ENCODE data around the gene MTCL3.
"Not testable (repeated sequence)": the region's sequence is repeated elsewhere in the genome, so short reads cannot be mapped to it uniquely, and the experiment has no call there.

MTCL3 gene

DNA sequence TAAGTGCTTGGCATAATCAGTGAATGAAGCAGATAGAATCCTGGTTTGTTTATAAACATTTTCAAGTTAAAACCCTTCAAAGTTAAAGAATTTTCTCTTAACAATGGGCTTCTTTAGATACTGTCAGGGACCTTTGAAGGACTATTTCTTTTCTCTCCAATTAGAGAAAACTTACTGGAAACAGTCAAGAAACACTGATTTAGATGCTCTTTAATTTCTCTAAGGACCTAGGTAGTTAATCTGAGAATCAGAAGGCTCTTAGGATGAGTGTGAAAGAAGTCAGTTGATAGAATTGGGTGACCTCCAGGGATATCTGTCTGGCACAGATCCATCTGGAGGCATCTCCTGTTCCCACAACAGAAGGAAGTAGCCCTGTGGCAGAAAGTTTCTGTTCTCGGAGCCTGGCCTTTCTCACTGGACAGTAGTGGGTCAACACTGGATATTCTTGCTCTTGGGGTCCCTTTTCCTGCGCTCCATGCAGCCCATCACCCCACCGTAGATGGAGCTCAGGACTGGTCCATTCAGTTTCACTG, 82.5 kb downstream of the MTCL3 start:
- H3K4me1 ChIP-seq (ENCODE audit: insufficient read depth, low read length, poor library complexity, severe bottlenecking) = no peaks in the 10 kb centered on the region
- no TSS peak for BruUV-seq (replicated peaks)
- H3K4me2 ChIP-seq (ENCODE audit: low read length) = no peak overlapping the region
- intact Hi-C loops (cut with micrococcal nuclease; ENCODE audit: unreplicated experiment) = no loop called here
- no peaks in the 10 kb centered on the region for H3K36me3 ChIP-seq (ENCODE audit: insufficient read depth, low read length)
- no peaks in the 10 kb centered on the region for H3K79me2 ChIP-seq (ENCODE audit: insufficient read depth, low read depth, low read length)
- CTCF ChIA-PET (ENCODE audit: unreplicated experiment) = no interaction called here
- POLR2A ChIA-PET = no interaction called here
- no peaks in the 10 kb centered on the region for H4K20me1 ChIP-seq (ENCODE audit: insufficient read depth, low read length)
- H2AFZ ChIP-seq (ENCODE audit: low read length) = no peak overlapping the region
- H3K4me3 ChIP-seq (ENCODE audit: low read depth, low read length, poor library complexity, severe bottlenecking) = no peak overlapping the region
- H3K9me2 ChIP-seq (ENCODE audit: insufficient read depth, low read length) = no peaks in the 10 kb centered on the region
- no peak overlapping the region for H3K27ac ChIP-seq (ENCODE audit: low read depth, low read length, poor library complexity, severe bottlenecking)
- H3K9me3 ChIP-seq (ENCODE audit: low read length) = no peaks in the 10 kb centered on the region
- no peak for TF ChIP-seq EZH2phosphoT487 (IDR thresholded peaks at IDR 0.05; ENCODE audit: borderline replicate concordance, low read depth, low read length)
- no peak for TF ChIP-seq CTCF (conservative IDR thresholded peaks at IDR 0.05; ENCODE audit: low read length)
- DNase-seq (ENCODE audit: low spot score) = no peak

DNA sequence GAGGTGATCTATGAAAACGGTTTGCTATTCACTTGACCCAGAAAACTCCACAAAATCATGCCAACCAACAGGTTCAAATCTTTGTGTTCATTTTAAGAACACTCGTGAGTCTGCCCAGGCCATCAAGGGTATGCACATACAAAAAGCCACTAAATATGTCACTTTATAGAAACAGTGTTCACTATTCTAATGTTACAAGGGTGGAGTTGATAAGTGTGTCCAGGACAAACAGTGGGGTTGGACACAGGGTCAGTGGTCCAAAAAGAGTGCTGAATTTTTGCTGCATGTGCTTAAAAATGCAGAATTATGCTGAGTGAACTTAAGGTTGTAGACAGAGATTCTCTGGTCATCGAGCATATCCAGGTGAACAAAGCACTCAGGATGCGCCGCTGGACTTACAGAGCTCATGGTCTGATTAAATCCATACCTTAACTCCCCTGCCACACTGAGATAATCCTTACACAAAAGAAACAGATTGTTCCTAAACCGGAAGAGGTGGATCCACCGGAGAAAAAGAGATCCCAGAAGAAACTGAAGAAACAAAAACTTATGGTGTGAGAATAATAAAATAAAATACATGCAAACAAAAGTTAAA, 83.4 kb downstream of the MTCL3 start:
- no peaks in the 10 kb centered on the region for H3K9me3 ChIP-seq (ENCODE audit: low read length)
- no peak overlapping the region for H2AFZ ChIP-seq (ENCODE audit: low read length)
- POLR2A ChIA-PET = interaction anchor here (0.6 kb wide), 2 partner anchors 215 to 1244 kb away, joined by 3 read pairs; no protein-coding TSS in a partner anchor
- CTCF ChIA-PET (ENCODE audit: unreplicated experiment) = no interaction called here
- no peaks in the 10 kb centered on the region for H3K9me2 ChIP-seq (ENCODE audit: insufficient read depth, low read length)
- TF ChIP-seq CTCF (conservative IDR thresholded peaks at IDR 0.05; ENCODE audit: low read length) (no peak), EZH2phosphoT487 (IDR thresholded peaks at IDR 0.05; ENCODE audit: borderline replicate concordance, low read depth, low read length) (no peak)
- intact Hi-C loops (cut with micrococcal nuclease; ENCODE audit: unreplicated experiment) = no loop called here
- no peaks in the 10 kb centered on the region for H3K4me1 ChIP-seq (ENCODE audit: insufficient read depth, low read length, poor library complexity, severe bottlenecking)
- BruUV-seq (replicated peaks) = no TSS peak
- no peak for DNase-seq (ENCODE audit: low spot score)
- no peak overlapping the region for H3K4me2 ChIP-seq (ENCODE audit: low read length)
- no peaks in the 10 kb centered on the region for H3K79me2 ChIP-seq (ENCODE audit: insufficient read depth, low read depth, low read length)
- no peaks in the 10 kb centered on the region for H3K36me3 ChIP-seq (ENCODE audit: insufficient read depth, low read length)
- H4K20me1 ChIP-seq (ENCODE audit: insufficient read depth, low read length) = no peaks in the 10 kb centered on the region
- no peak overlapping the region for H3K4me3 ChIP-seq (ENCODE audit: low read depth, low read length, poor library complexity, severe bottlenecking)
- H3K27ac ChIP-seq (ENCODE audit: low read depth, low read length, poor library complexity, severe bottlenecking) = no peak overlapping the region

GRCh38 chr6:127434651-127435050, 84.5 kb downstream of the MTCL3 start:
- no peak overlapping the region for H3K27ac ChIP-seq (ENCODE audit: low read depth, low read length, poor library complexity, severe bottlenecking)
- H4K20me1 ChIP-seq (ENCODE audit: insufficient read depth, low read length) = no peaks in the 10 kb centered on the region
- BruUV-seq (replicated peaks) = no TSS peak
- no peaks in the 10 kb centered on the region for H3K36me3 ChIP-seq (ENCODE audit: insufficient read depth, low read length)
- TF ChIP-seq EZH2phosphoT487 (IDR thresholded peaks at IDR 0.05; ENCODE audit: borderline replicate concordance, low read depth, low read length) (no peak), CTCF (conservative IDR thresholded peaks at IDR 0.05; ENCODE audit: low read length) (no peak)
- H2AFZ ChIP-seq (ENCODE audit: low read length) = no peak overlapping the region
- intact Hi-C loops (cut with micrococcal nuclease; ENCODE audit: unreplicated experiment) = no loop called here
- no peak for DNase-seq (ENCODE audit: low spot score)
- H3K9me2 ChIP-seq (ENCODE audit: insufficient read depth, low read length) = no peaks in the 10 kb centered on the region
- no peak overlapping the region for H3K4me3 ChIP-seq (ENCODE audit: low read depth, low read length, poor library complexity, severe bottlenecking)
- H3K79me2 ChIP-seq (ENCODE audit: insufficient read depth, low read depth, low read length) = no peaks in the 10 kb centered on the region
- ChIA-PET CTCF (ENCODE audit: unreplicated experiment) (no interaction called here), POLR2A (interaction anchor here (0.7 kb wide), 1 partner anchor 1627 kb away, joined by 5 read pairs; no protein-coding TSS in a partner anchor)
- H3K9me3 ChIP-seq (ENCODE audit: low read length) = no peaks in the 10 kb centered on the region
- no peak overlapping the region for H3K4me2 ChIP-seq (ENCODE audit: low read length)
- H3K4me1 ChIP-seq (ENCODE audit: insufficient read depth, low read length, poor library complexity, severe bottlenecking) = no peaks in the 10 kb centered on the region

GRCh38 chr6:127428562-127428961, 90.6 kb downstream of the MTCL3 start:
- H3K9me3 ChIP-seq (ENCODE audit: low read length); H3K79me2 ChIP-seq (ENCODE audit: insufficient read depth, low read depth, low read length); H3K27ac ChIP-seq (ENCODE audit: low read depth, low read length, poor library complexity, severe bottlenecking); H4K20me1 ChIP-seq (ENCODE audit: insufficient read depth, low read length); H3K4me1 ChIP-seq (ENCODE audit: insufficient read depth, low read length, poor library complexity, severe bottlenecking); H2AFZ ChIP-seq (ENCODE audit: low read length); intact Hi-C loops (cut with micrococcal nuclease; ENCODE audit: unreplicated experiment); CTCF ChIA-PET (ENCODE audit: unreplicated experiment); H3K4me3 ChIP-seq (ENCODE audit: low read depth, low read length, poor library complexity, severe bottlenecking); BruUV-seq (replicated peaks); H3K4me2 ChIP-seq (ENCODE audit: low read length); POLR2A ChIA-PET; H3K36me3 ChIP-seq (ENCODE audit: insufficient read depth, low read length); DNase-seq (ENCODE audit: low spot score); H3K9me2 ChIP-seq (ENCODE audit: insufficient read depth, low read length): not testable (repeated sequence)

All from OCI-LY7 (cell line).